ENCODE measurements around the gene DPYSL4. TPM values are rescaled to one million over a fixed set of nuclear protein-coding genes. Genes with fewer than 3 reads are reported as not detected.

DPYSL4 gene
- total RNA-seq, 6 experiments from 2014 or later, result 0.24 to 0.31 (median 0.25) TPM; not detected in 3

GRCh38 chr10:132151951-132152505, 34.7 kb upstream of the DPYSL4 start:
- DNase-seq (peak in 1 of 3 donors; percentile 31), ATAC-seq (no peak)
- Histone ChIP-seq H3K27ac (no peak overlapping the region), H3K4me3 (no peak overlapping the region), H3K4me1 (no peaks in the 10 kb centered on the region), H3K9me3 (no peaks in the 10 kb centered on the region), H3K27me3 (no peaks in the 10 kb centered on the region), H3K36me3 (no peaks in the 10 kb centered on the region)
- intact Hi-C loops (cut with DNase I), result no loop called here
- TF ChIP-seq CTCF (IDR thresholded peaks at IDR 0.05) (no peak), POLR2A (IDR thresholded peaks at IDR 0.05) (no peak)
- 34% methylated on average over 2 of the region's 3 CpGs for WGBS (ENCODE audit: insufficient coverage, low coverage, low lambda C conversion rate, missing lambda C conversion rate)

- intact Hi-C loops (cut with DNase I), result no loop called here
- WGBS (ENCODE audit: insufficient coverage, low coverage, low lambda C conversion rate, missing lambda C conversion rate), result 75% methylated on average over 6 of the region's 13 CpGs
- no peaks in the 10 kb centered on the region for H3K36me3 ChIP-seq
- no peaks in the 10 kb centered on the region for H3K4me1 ChIP-seq
- ATAC-seq (no peak), DNase-seq (peak in 2 of 3 donors; percentile 10 to 48)
- H3K9me3 ChIP-seq, result no peaks in the 10 kb centered on the region
- no peak for TF ChIP-seq POLR2A (IDR thresholded peaks at IDR 0.05)
- TF ChIP-seq CTCF (IDR thresholded peaks at IDR 0.05), result no peak
- H3K4me3 ChIP-seq, result no peak overlapping the region
- H3K27ac ChIP-seq, result no peak overlapping the region
- H3K27me3 ChIP-seq, result no peaks in the 10 kb centered on the region
These were observed 33.7 kb upstream of the DPYSL4 start for GRCh38 chr10:132152896-132153580.

- 76% methylated on average over 9 of the region's 19 CpGs for WGBS (ENCODE audit: insufficient coverage, low coverage, low lambda C conversion rate, missing lambda C conversion rate)
- peak in 1 of 3 donors; percentile 33 for DNase-seq
- intact Hi-C loops (cut with DNase I), result no loop called here
- H3K36me3 ChIP-seq, result no peaks in the 10 kb centered on the region
- ATAC-seq, result no peak
- no peak for TF ChIP-seq POLR2A (IDR thresholded peaks at IDR 0.05)
- TF ChIP-seq CTCF (IDR thresholded peaks at IDR 0.05), result no peak
- H3K9me3 ChIP-seq, result no peaks in the 10 kb centered on the region
- no peak overlapping the region for H3K27ac ChIP-seq
- H3K4me3 ChIP-seq, result no peak overlapping the region
- H3K4me1 ChIP-seq, result no peaks in the 10 kb centered on the region
- no peaks in the 10 kb centered on the region for H3K27me3 ChIP-seq
These were observed 33.0 kb upstream of the DPYSL4 start for GRCh38 chr10:132153616-132154217.

- TF ChIP-seq CTCF (IDR thresholded peaks at IDR 0.05), result no peak
- no peak for TF ChIP-seq POLR2A (IDR thresholded peaks at IDR 0.05)
- ATAC-seq, result no peak
- Histone ChIP-seq H3K36me3 (no peaks in the 10 kb centered on the region), H3K4me3 (no peak overlapping the region), H3K27ac (no peak overlapping the region), H3K4me1 (no peaks in the 10 kb centered on the region), H3K27me3 (no peaks in the 10 kb centered on the region), H3K9me3 (no peaks in the 10 kb centered on the region)
- WGBS (ENCODE audit: insufficient coverage, low coverage, low lambda C conversion rate, missing lambda C conversion rate), result 50% methylated on average over 1 of the region's 7 CpGs
- peak in 1 of 3 donors; percentile 15 for DNase-seq
- intact Hi-C loops (cut with DNase I), result no loop called here
These were observed 32.3 kb upstream of the DPYSL4 start for GRCh38 chr10:132154440-132154839.

Data from right lobe of liver (tissue), 6 donors.